HG03159 (cell line): ENCODE data around the gene METTL22.
A peak's percentile ranks its signal among the peaks of the same experiment; 100 is the strongest.
"Not testable (repeated sequence)": the region's sequence is repeated elsewhere in the genome, so short reads cannot be mapped to it uniquely, and the experiment has no call there.

Experiments used
- ATAC-seq: cut with Tn5 transposase; IDR thresholded peaks from one replicate; pipeline ENCODE4 v1.9.1; 2021; ENCODE audit warnings: mild to moderate bottlenecking, moderate library complexity; ENCODE audit not compliant: unreplicated experiment

Gene METTL22

DNA sequence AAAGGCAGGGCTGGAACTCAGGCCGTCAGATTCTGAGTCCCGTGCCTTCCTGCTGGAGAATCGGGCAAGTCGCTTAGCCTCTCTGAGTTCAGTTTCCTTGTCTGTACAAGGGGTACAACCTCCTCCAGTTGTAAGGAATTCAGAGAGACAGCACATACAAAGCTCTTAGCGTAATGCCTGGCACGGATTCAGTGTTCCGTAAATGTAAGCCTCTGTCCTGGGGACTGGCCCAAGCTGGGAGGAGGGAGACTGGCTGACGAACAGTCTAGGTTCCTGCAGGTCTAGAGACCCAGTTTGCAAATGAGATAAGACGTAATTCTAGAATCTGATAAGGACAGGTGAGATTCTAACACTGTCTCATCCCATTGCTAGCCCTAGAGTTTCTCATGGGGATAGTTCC lies 9.9 kb downstream of the METTL22 start:
- ATAC-seq: no peak

- no peak for ATAC-seq
These were observed 10.4 kb downstream of the METTL22 start for GRCh38 chr16:8631818-8632465.

- no peak for ATAC-seq
These were observed 11.2 kb downstream of the METTL22 start for GRCh38 chr16:8632675-8633182.

DNA sequence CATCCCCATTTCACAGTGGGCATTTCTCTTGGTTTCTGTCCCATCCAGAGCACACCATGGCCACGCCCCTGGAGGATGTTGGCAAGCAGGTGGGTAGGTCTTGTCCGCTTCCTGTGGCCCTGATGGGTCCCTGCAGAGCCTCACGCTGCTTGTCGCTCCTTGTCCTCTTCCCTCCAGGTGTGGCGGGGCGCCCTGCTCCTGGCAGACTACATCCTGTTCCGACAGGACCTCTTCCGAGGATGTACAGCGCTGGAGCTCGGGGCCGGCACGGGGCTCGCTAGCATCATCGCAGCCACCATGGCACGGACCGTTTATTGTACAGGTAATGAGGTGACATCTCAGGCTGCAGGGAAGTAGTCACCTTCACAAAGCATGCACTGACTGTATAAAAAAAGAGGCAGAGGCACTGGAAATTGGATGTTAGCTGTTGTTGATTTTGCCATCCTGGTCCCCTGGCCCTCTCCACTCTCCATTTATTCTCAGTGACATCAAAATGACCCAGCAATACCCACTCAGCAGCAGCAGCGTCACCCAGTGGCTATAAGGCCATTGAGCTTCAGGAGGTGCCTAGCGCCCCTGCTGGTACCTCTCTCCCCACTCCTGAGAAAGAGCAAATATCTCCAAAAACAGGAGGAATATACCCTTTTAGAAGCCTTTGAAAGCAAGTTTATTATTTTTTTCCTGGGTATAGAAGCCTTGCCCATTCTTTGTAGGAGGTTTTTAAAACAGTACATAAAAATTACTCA lies 13.7 kb downstream of the METTL22 start:
- no peak for ATAC-seq

- ATAC-seq: no peak
These were observed 18.2 kb downstream of the METTL22 start for GRCh38 chr16:8639694-8640093.

DNA sequence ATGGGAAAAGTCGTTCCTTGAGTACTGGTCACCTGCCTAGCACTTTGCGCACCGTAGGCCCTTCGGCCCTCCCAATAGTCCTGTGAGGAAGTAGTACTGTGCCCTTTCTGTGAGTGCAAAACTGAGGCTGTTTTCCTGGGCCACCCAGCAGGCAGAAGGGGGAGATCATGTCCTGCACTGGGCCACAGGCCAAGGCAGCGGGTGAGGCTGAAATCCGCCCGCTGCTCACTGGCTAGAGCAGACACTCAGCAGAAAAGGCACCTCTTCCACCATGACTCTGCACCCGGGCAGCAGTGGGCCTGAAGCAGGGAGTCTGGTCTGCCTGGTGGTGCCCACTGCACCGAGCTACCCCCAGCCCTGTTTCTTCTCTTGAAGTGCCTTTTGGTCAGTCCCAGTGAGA lies 20.2 kb downstream of the METTL22 start:
- no peak for ATAC-seq

- ATAC-seq: no peak
These were observed 20.6 kb downstream of the METTL22 start for GRCh38 chr16:8642146-8642545.

- no peak for ATAC-seq
These were observed 23.0 kb downstream of the METTL22 start for GRCh38 chr16:8644211-8645140.

GRCh38 chr16:8645141-8645521 lies 23.6 kb downstream of the METTL22 start:
- ATAC-seq: no peak

GRCh38 chr16:8645831-8646230 lies 24.3 kb downstream of the METTL22 start:
- no peak for ATAC-seq

DNA sequence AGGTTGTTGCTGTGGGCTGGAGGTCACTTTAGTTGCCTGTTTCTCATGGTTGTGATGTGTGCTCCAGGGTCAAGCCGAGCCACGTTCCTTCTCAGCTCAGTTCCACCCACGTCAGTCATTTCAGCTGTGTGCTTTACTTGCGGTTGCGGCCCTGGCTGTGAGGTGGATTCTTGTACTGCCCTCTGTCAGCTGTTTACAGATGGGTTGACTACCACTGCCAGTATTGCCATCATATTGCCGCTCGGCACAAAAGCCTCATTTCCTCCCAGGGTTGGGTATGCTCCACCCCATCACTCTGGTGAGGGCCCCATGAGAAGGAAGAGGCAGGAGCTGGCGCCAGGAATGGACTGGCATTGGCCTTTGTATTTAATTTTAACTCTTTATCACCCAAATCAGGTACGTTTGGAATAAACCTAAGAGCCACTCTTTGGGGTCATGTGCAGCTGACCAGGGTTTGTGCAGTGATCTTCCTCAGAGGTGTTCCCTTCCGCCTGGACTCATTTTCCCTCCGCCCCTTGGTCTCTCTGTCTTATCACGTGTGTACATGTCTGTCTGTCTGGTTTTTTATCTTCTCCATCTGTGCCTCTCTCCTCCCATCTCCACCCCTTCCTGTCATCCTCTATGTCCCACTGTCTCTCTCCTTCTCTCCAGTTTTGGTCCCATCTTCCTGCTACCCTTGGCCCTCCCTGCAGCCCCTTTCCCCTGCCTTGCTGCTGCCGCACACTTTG lies 25.0 kb downstream of the METTL22 start:
- ATAC-seq: no peak

GRCh38 chr16:8647721-8648318 lies 26.3 kb downstream of the METTL22 start:
- ATAC-seq: no peak

DNA sequence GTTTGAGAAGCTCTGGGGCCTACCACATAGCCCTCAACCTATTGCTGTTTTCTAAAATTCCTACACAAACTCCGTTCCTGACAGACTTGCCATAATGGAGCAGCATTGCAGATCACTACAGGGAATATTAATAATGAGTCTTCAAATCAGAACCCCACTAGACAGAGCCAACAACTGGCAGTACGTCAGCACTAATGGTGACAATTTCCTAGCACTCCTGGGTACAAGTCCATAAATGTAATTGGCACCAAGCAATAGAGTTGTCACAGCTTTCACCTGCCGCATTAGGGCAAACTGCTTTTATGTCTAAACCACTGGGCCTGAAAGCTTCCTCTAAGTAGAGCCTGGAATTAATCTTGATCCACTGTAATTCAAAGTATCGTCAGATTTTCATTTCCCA lies 27.4 kb downstream of the METTL22 start:
- ATAC-seq: no peak

GRCh38 chr16:8649829-8650554 lies 28.5 kb downstream of the METTL22 start:
- no peak for ATAC-seq

GRCh38 chr16:8651958-8652357 lies 30.5 kb downstream of the METTL22 start:
- not testable (repeated sequence) for ATAC-seq

GRCh38 chr16:8655184-8655717 lies 33.8 kb downstream of the METTL22 start:
- peak; percentile 82 for ATAC-seq

DNA sequence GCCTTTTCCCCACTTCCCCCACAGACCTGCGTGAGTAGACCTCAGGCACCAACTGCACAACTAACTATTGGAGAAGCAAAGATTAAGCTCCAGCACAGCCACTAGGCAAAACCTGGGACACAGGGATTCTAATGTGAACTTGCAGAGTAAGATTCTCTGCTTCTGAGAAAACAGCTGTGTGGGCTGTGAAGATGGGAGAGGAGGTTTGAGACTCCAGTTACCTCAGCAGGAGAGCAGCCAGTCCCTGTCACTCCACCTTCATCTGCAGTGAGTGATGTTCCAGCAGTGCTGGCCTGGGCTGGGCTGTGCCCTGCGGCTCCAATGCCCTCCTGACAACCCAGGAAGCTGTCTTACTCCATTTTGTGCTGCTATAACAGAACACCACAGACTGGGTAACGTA lies 34.9 kb downstream of the METTL22 start:
- ATAC-seq: no peak

GRCh38 chr16:8660841-8661301 lies 39.4 kb downstream of the METTL22 start:
- peak; percentile 72 for ATAC-seq

GRCh38 chr16:8661703-8662102 lies 40.2 kb downstream of the METTL22 start:
- no peak for ATAC-seq
